ENCODE data around the gene PTPRK.
"Not testable (repeated sequence)": the region's sequence is repeated elsewhere in the genome, so short reads cannot be mapped to it uniquely, and the experiment has no call there.

PTPRK gene

DNA sequence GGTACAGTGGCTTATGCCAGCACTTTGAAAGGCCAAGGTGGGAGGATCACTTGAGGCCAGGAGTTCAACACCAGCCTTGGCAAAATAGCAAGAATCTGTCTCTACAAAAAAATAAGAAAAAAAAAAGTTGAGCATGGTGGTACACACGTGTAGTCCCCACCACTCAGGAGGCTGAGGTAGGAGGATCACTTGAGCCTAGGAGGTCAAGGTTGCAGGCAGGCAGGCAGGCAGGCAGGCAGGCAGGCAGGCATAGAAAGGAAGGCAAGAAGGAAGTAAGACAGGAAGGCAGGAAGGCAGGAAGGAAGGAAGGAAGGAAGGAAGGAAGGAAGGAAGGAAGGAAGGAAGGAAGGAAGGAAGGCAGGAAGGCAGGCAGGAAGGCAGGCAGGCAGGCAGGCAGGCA, 85.6 kb downstream of the PTPRK start:
- not testable (repeated sequence) for DNase-seq

GRCh38 chr6:128432394-128432793, 88.0 kb downstream of the PTPRK start:
- DNase-seq: no peak

- no peak for DNase-seq
These were observed 93.3 kb downstream of the PTPRK start for GRCh38 chr6:128427139-128427538.

DNA sequence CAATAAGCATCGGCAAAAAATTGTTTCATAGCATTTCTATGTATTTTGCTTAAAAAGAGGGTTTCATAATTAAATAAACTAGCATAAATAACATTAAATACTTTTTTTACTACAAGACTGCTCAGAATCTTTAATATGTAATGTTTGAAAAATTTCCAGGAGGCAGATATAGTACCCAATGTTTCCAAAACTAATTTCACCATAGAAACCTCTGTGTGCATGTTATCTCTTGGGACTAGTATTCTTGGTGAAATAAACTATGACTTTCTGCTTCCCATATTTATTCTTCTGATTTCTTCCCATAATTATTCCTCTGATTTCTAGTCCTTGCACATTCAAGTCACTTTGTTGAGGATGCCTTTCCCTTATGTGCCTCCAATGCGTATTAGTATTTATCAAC, 94.5 kb downstream of the PTPRK start:
- DNase-seq: no peak

DNA sequence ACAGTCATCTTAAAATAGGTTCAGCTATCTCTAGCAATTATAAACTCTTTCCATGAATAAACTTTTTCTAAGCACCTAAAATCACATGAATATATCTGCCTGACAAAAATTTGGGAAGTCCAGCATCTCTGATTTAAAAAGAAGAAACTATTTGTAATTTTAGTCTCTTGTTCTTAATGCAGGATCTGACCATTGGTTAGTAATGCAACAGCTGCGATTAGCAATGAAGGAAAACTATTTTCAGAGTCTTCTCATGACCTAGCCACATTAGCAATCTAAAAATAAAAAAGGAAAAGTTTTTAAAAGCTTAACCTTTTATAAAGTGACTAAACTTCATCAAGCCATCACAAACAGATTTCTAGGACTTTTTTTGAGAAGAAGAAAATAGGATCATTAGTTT, 97.5 kb downstream of the PTPRK start:
- no peak for DNase-seq

- no peak for DNase-seq
These were observed 98.2 kb downstream of the PTPRK start for GRCh38 chr6:128422200-128422599.

- no peak for DNase-seq
These were observed 98.6 kb downstream of the PTPRK start for GRCh38 chr6:128421788-128422187.

- no peak for DNase-seq
These were observed 102.7 kb downstream of the PTPRK start for GRCh38 chr6:128417698-128418097.

- no peak for DNase-seq
These were observed 105.0 kb downstream of the PTPRK start for GRCh38 chr6:128415387-128415786.

DNA sequence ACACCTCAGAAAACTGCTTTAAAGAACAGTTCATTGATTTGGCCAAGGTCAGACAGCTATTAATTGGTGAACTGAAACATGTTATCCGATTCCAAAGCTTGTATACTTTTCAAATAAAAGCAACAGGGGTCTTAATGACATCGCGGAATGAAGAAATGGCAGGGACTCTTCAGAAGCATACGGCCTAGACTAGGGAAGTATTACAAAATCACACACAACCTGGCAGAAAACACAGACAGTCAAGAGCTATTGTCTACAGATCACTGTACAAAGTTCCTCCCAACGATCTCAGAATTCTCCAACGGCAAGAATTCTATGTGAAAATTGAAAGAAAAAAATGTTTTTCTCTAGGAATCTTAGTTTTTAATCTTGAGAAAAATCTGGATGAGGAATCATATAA, 105.5 kb downstream of the PTPRK start:
- no peak for DNase-seq

DNA sequence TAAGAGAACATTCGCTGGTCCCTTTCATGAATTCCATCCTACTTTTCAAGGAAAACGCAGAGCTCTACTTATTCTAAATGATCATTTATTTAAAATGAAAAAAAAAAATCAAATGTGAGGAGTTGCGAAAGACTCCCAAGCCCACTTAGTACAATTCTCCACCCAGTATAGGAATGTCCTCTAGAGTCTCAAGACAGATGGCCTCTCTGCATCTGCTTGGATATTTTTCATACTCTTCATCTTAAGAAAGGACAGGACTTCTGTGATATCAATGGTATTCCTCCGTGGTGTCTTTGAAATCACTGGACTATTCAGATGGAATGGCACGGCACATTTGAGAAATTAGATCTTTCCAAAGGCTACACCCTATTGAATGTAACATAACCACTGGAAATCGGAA, 107.1 kb downstream of the PTPRK start:
- no peak for DNase-seq

- DNase-seq: no peak
These were observed 107.7 kb downstream of the PTPRK start for GRCh38 chr6:128412680-128413079.

- no peak for DNase-seq
These were observed 109.8 kb downstream of the PTPRK start for GRCh38 chr6:128410584-128410983.

GRCh38 chr6:128409003-128409402, 111.4 kb downstream of the PTPRK start:
- DNase-seq: no peak

DNA sequence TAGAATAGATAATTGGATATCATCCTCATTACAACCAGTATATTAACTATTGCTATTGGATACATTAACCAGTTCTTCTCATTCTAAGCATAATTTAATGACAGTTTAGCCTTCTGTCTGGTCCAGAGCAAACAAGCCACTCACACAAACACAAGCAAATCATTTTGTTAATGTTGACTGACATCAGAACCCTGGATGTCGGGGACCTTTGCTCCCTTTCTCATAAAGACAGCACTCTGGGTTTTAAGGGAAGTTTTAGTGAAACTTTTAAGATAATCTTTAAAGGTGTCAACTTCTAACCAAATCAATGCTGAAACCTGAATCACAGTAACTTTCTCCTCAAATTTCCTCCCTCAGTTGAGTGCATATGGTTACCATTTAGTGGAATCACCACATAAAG, 113.9 kb downstream of the PTPRK start:
- no peak for DNase-seq

- no peak for DNase-seq
These were observed 116.6 kb downstream of the PTPRK start for GRCh38 chr6:128403618-128404444.

DNA sequence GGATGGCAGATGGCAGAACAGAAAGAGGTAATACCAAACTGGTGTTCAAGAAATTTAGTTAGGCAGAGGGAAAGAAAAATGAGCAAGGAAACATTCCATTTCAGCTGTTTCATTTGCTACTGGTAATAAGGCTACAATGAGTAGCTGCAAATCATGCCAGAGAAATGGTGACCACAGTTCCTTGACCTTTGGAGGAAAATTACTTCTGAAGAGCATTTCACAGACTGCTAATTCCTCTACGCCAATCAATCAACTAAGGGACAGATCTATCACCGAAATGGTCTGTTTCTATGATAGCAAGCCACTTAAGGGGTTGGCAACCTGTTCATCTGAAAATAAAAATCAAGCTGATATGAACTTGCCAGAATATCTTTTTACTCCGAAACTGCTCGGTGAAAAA, 119.5 kb downstream of the PTPRK start:
- no peak for DNase-seq

- DNase-seq: no peak
These were observed 122.4 kb downstream of the PTPRK start for GRCh38 chr6:128397996-128398395.

GRCh38 chr6:128395596-128395995, 124.8 kb downstream of the PTPRK start:
- DNase-seq: no peak

GRCh38 chr6:128395188-128395587, 125.2 kb downstream of the PTPRK start:
- no peak for DNase-seq

DNA sequence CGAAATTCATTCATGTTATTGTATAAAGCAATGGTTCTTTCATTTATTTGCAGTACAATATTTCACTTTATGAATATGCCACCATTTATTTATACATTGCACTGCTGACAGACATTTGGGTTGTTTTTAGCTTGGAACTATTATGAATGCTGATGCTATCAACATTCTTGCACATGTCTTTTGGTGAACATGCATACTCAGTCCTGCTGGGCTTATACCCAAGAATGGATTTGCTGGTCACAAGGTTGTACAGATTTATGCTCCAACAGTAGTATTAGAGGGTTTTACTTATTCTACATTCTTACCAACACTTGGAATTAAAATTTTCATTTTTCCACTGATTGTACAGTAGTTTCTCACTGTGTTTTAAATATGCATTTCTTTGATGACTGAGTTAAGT, 126.2 kb downstream of the PTPRK start:
- no peak for DNase-seq

- DNase-seq: no peak
These were observed 130.4 kb downstream of the PTPRK start for GRCh38 chr6:128389820-128390534.

GRCh38 chr6:128388380-128388779, 132.0 kb downstream of the PTPRK start:
- DNase-seq: no peak

DNA sequence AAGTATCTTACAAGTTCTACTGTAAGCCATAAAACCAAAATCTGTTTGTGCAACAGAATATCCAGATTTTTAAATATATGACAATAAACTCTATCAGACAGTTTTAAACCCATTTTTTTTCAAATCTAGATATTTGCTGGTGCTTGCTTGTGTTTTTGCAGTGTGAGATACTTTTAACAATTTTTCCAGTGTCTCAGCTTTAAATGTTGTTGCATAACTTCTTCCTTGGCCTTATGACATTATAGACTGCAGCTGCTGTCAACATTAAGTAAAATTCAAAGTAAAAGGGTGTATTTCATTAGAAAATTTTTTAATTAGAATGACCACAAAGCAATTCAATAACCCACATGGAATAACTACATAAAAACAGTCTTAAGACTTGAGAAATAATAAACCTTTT, 139.5 kb downstream of the PTPRK start:
- DNase-seq: no peak

GRCh38 chr6:128379577-128379976, 140.8 kb downstream of the PTPRK start:
- DNase-seq: no peak
